Glomerular visceral epithelial cell (primary cell): ENCODE measurements around the gene ENDOU.
A peak's percentile ranks its signal among the peaks of the same experiment; 100 is the strongest.

Experiments used
- DNase-seq: peaks from one replicate; pipeline ENCODE4 v3.0.0-alpha.2; 2016; ENCODE audit errors: extremely low spot score

Gene ENDOU

GRCh38 chr12:47744005-47744651 is 18.8 kb upstream of the ENDOU start:
- no peak for DNase-seq

GRCh38 chr12:47743311-47743860 is 18.1 kb upstream of the ENDOU start:
- no peak for DNase-seq

- DNase-seq = peak; percentile 53
Measured at GRCh38 chr12:47742253-47742825, 17.0 kb upstream of the ENDOU start.

- peak; percentile 94 for DNase-seq
Measured at GRCh38 chr12:47741340-47741703, 16.0 kb upstream of the ENDOU start.

GRCh38 chr12:47740606-47741339 is 15.5 kb upstream of the ENDOU start:
- DNase-seq = no peak

GRCh38 chr12:47739979-47740378 is 14.7 kb upstream of the ENDOU start:
- DNase-seq = no peak

- DNase-seq = no peak
Measured at GRCh38 chr12:47739297-47739696, 14.0 kb upstream of the ENDOU start.

- no peak for DNase-seq
Measured at GRCh38 chr12:47737936-47738594, 12.8 kb upstream of the ENDOU start.

GRCh38 chr12:47736877-47737676 is 11.8 kb upstream of the ENDOU start:
- DNase-seq = peak; percentile 61

GRCh38 chr12:47736216-47736615 is 10.9 kb upstream of the ENDOU start:
- DNase-seq = no peak

- DNase-seq = no peak
Measured at GRCh38 chr12:47735649-47736048, 10.4 kb upstream of the ENDOU start.

GRCh38 chr12:47734725-47735480 is 9.6 kb upstream of the ENDOU start:
- no peak for DNase-seq

GRCh38 chr12:47733142-47733541 is 7.9 kb upstream of the ENDOU start:
- no peak for DNase-seq

- no peak for DNase-seq
Measured at GRCh38 chr12:47732504-47732903, 7.2 kb upstream of the ENDOU start.

- no peak for DNase-seq
Measured at GRCh38 chr12:47731723-47732122, 6.4 kb upstream of the ENDOU start.

- no peak for DNase-seq
Measured at GRCh38 chr12:47730341-47730744, 5.1 kb upstream of the ENDOU start.

GRCh38 chr12:47729233-47729632 is 3.9 kb upstream of the ENDOU start:
- DNase-seq = no peak

- DNase-seq = no peak
Measured at GRCh38 chr12:47725893-47726292, 603 bp upstream of the ENDOU start.

GRCh38 chr12:47722941-47723631 is 2.2 kb downstream of the ENDOU start:
- DNase-seq = no peak

GRCh38 chr12:47722136-47722834 is 3.0 kb downstream of the ENDOU start:
- DNase-seq = no peak
